Activated effector memory CD4-positive, alpha-beta T cell treated with Interleukin-2 at 50 U/mL for 16 hours (primary cell): Measurements from ENCODE around the gene EIF2B1.
A peak's percentile ranks its signal among the peaks of the same experiment; 100 is the strongest.
"Not testable (repeated sequence)": the region's sequence is repeated elsewhere in the genome, so short reads cannot be mapped to it uniquely, and the experiment has no call there.

Source experiments
- DNase-seq: peaks from one replicate; pipeline ENCODE4 v3.0.0-alpha.2; 2020

The EIF2B1 gene

GRCh38 chr12:123617144-123617543 lies 16.3 kb downstream of the EIF2B1 start:
- DNase-seq, result no peak

- DNase-seq, result no peak
These were observed 19.0 kb downstream of the EIF2B1 start for GRCh38 chr12:123614531-123614930.

GRCh38 chr12:123614110-123614509 lies 19.4 kb downstream of the EIF2B1 start:
- no peak for DNase-seq

GRCh38 chr12:123608182-123608581 lies 25.3 kb downstream of the EIF2B1 start:
- DNase-seq, result no peak

GRCh38 chr12:123607756-123608155 lies 25.7 kb downstream of the EIF2B1 start:
- no peak for DNase-seq

- not testable (repeated sequence) for DNase-seq
These were observed 30.0 kb downstream of the EIF2B1 start for GRCh38 chr12:123603495-123603894.

GRCh38 chr12:123602651-123603195 lies 30.8 kb downstream of the EIF2B1 start:
- DNase-seq, result no peak

GRCh38 chr12:123601602-123602489 lies 31.6 kb downstream of the EIF2B1 start, which contains the start of gene DDX55:
TSS of gene DDX55 (plus strand) at chr12:123602099. CDS start at chr12:123602149, 50 bp downstream.
- peak; percentile 80 for DNase-seq

- no peak for DNase-seq
These were observed 33.8 kb downstream of the EIF2B1 start for GRCh38 chr12:123599721-123600120.

- no peak for DNase-seq
These were observed 34.2 kb downstream of the EIF2B1 start for GRCh38 chr12:123599310-123599709.

GRCh38 chr12:123598522-123598921 lies 35.0 kb downstream of the EIF2B1 start:
- DNase-seq, result no peak

GRCh38 chr12:123597100-123597499 lies 36.4 kb downstream of the EIF2B1 start:
- DNase-seq, result no peak

- DNase-seq, result no peak
These were observed 37.8 kb downstream of the EIF2B1 start for GRCh38 chr12:123595729-123596128.

GRCh38 chr12:123591702-123592481 lies 41.6 kb downstream of the EIF2B1 start:
- no peak for DNase-seq

GRCh38 chr12:123580772-123581171 lies 52.7 kb downstream of the EIF2B1 start:
- DNase-seq, result no peak

GRCh38 chr12:123578829-123579228 lies 54.7 kb downstream of the EIF2B1 start:
- not testable (repeated sequence) for DNase-seq

- DNase-seq, result no peak
These were observed 55.2 kb downstream of the EIF2B1 start for GRCh38 chr12:123578243-123578642.

GRCh38 chr12:123576611-123577010 lies 56.9 kb downstream of the EIF2B1 start:
- no peak for DNase-seq

GRCh38 chr12:123573870-123574269 lies 59.6 kb downstream of the EIF2B1 start:
- DNase-seq, result no peak

- no peak for DNase-seq
These were observed 61.1 kb downstream of the EIF2B1 start for GRCh38 chr12:123572391-123572790.

- DNase-seq, result no peak
These were observed 62.1 kb downstream of the EIF2B1 start for GRCh38 chr12:123571343-123571813.
